LNCaP clone FGC (cell line): ENCODE results near the gene TMLHE.
A peak's percentile ranks its signal among the peaks of the same experiment; 100 is the strongest.
"Not testable (repeated sequence)": the region's sequence is repeated elsewhere in the genome, so short reads cannot be mapped to it uniquely, and the experiment has no call there.

ENCODE experiments used
- DNase-seq: peaks from one replicate; pipeline ENCODE4 v3.0.0-alpha.2; 2011; ENCODE audit warnings: low read depth
- H3K4me3 ChIP-seq: 2 replicates; pipeline ENCODE4 v1.5.1; 2011; ENCODE audit warnings: mild to moderate bottlenecking, low read depth, low read length, control low read depth
- CTCF ChIP-seq: IDR thresholded peaks from 2 replicates; pipeline ENCODE4 v1.5.1; 2012; ENCODE audit warnings: mild to moderate bottlenecking; ENCODE audit not compliant: control insufficient read depth, insufficient read depth; ENCODE audit errors: extremely low read depth

The TMLHE gene

GRCh38 chrX:155505296-155505695, 107.5 kb downstream of the TMLHE start:
- DNase-seq = peak; percentile 14
- TF ChIP-seq CTCF = no peak
- H3K4me3 ChIP-seq = no peak overlapping the region

- H3K4me3 ChIP-seq, DNase-seq: not testable (repeated sequence)
These were observed 117.6 kb downstream of the TMLHE start for GRCh38 chrX:155495134-155495533.

- not testable (repeated sequence) for DNase-seq, H3K4me3 ChIP-seq
These were observed 121.3 kb downstream of the TMLHE start for GRCh38 chrX:155491421-155491820.

- not testable (repeated sequence) for DNase-seq, H3K4me3 ChIP-seq
These were observed 135.6 kb downstream of the TMLHE start for GRCh38 chrX:155477136-155477535.

- DNase-seq, H3K4me3 ChIP-seq: not testable (repeated sequence)
These were observed 146.3 kb downstream of the TMLHE start for GRCh38 chrX:155466269-155466938.

GRCh38 chrX:155460501-155460900, 152.3 kb downstream of the TMLHE start:
- not testable (repeated sequence) for H3K4me3 ChIP-seq, DNase-seq

GRCh38 chrX:155458471-155458870, 154.3 kb downstream of the TMLHE start, which contains the start of gene F8A3:
Gene F8A3 (minus strand): TSS chrX:155458620. CDS start chrX:155458600, 20 bp downstream.
- not testable (repeated sequence) for DNase-seq, H3K4me3 ChIP-seq

- not testable (repeated sequence) for DNase-seq, H3K4me3 ChIP-seq
These were observed 154.8 kb downstream of the TMLHE start for GRCh38 chrX:155457761-155458447.

- no peak for TF ChIP-seq CTCF
- H3K4me3 ChIP-seq = no peak overlapping the region
- no peak for DNase-seq
These were observed 171.7 kb downstream of the TMLHE start for GRCh38 chrX:155441097-155441496.
